HEK293 (cell line): Measurements from ENCODE around the gene MT1A.
A peak's percentile ranks its signal among the peaks of the same experiment; 100 is the strongest.

Source experiments
- BCL11A ChIP-seq: fragments of 450-650 bp; formaldehyde crosslinking; IDR thresholded peaks from 2 replicates; pipeline ENCODE4 v1.5.1; 2016; ENCODE audit warnings: low read depth, missing biosample characterization, missing genetic modification characterization
- GFI1B ChIP-seq: fragments of 450-650 bp; formaldehyde crosslinking; IDR thresholded peaks from 2 replicates; pipeline ENCODE4 v1.5.1; 2016; ENCODE audit warnings: missing biosample characterization, missing genetic modification characterization
- KLF8 ChIP-seq: fragments of 450-650 bp; formaldehyde crosslinking; IDR thresholded peaks from 2 replicates; pipeline ENCODE4 v1.5.1; 2016; ENCODE audit warnings: missing biosample characterization, missing genetic modification characterization
- OVOL3 ChIP-seq: fragments of 450-650 bp; formaldehyde crosslinking; IDR thresholded peaks from 2 replicates; pipeline ENCODE4 v1.5.1; 2016; ENCODE audit warnings: missing biosample characterization, missing genetic modification characterization
- SP3 ChIP-seq: fragments of 450-650 bp; formaldehyde crosslinking; IDR thresholded peaks from 2 replicates; pipeline ENCODE4 v1.5.1; 2016; ENCODE audit warnings: missing biosample characterization, missing genetic modification characterization
- YY1 ChIP-seq: fragments of 450-650 bp; formaldehyde crosslinking; IDR thresholded peaks from 2 replicates; pipeline ENCODE4 v1.5.1; 2018; ENCODE audit warnings: missing biosample characterization, missing genetic modification characterization
- ZBTB48 ChIP-seq: fragments of 450-650 bp; formaldehyde crosslinking; IDR thresholded peaks from 2 replicates; pipeline ENCODE4 v1.5.1; 2016; ENCODE audit warnings: missing biosample characterization, missing genetic modification characterization
- ZBTB8A ChIP-seq: fragments of 450-650 bp; formaldehyde crosslinking; IDR thresholded peaks from 2 replicates; pipeline ENCODE4 v1.5.1; 2016; ENCODE audit warnings: missing biosample characterization, missing genetic modification characterization
- ZNF132 ChIP-seq: fragments of 450-650 bp; formaldehyde crosslinking; IDR thresholded peaks from 2 replicates; pipeline ENCODE4 v1.5.1; 2017; ENCODE audit warnings: missing biosample characterization, missing genetic modification characterization, borderline replicate concordance
- ZNF549 ChIP-seq: fragments of 450-650 bp; IDR thresholded peaks from 2 replicates; pipeline ENCODE4 v1.5.1; 2018; ENCODE audit warnings: missing biosample characterization, missing genetic modification characterization, mild to moderate bottlenecking, inconsistent platforms, moderate library complexity
- ZNF626 ChIP-seq: fragments of 450-650 bp; sonication (Bioruptor Pico); formaldehyde crosslinking; IDR thresholded peaks from 2 replicates; pipeline ENCODE4 v1.5.1; 2018; ENCODE audit warnings: missing biosample characterization, missing genetic modification characterization, inconsistent platforms
- ZNF76 ChIP-seq: fragments of 450-650 bp; formaldehyde crosslinking; IDR thresholded peaks from 2 replicates; pipeline ENCODE4; 2016; ENCODE audit warnings: low read depth, missing biosample characterization, missing genetic modification characterization, borderline replicate concordance
- ZNF777 ChIP-seq: fragments of 450-650 bp; formaldehyde crosslinking; IDR thresholded peaks from 2 replicates; pipeline ENCODE4 v1.5.1; 2017; ENCODE audit warnings: missing biosample characterization, missing genetic modification characterization, borderline replicate concordance
- ZNF792 ChIP-seq: fragments of 450-650 bp; formaldehyde crosslinking; IDR thresholded peaks from 2 replicates; pipeline ENCODE4 v1.5.1; 2016; ENCODE audit warnings: missing biosample characterization, missing genetic modification characterization
- ZXDB ChIP-seq: fragments of 450-650 bp; formaldehyde crosslinking; IDR thresholded peaks from 2 replicates; pipeline ENCODE4 v1.5.1; 2016; ENCODE audit warnings: missing biosample characterization, missing genetic modification characterization
- TF ChIP-seq, protein P1 (sequence below): fragments of 450-650 bp; formaldehyde crosslinking; IDR thresholded peaks from 2 replicates; pipeline ENCODE4 v1.5.1; 2016; ENCODE audit warnings: missing biosample characterization, missing genetic modification characterization
- TF ChIP-seq, protein P2 (sequence below): fragments of 450-650 bp; formaldehyde crosslinking; IDR thresholded peaks from 2 replicates; pipeline ENCODE4 v1.5.1; 2016; ENCODE audit warnings: missing biosample characterization, missing genetic modification characterization
- TF ChIP-seq, protein P3 (sequence below): fragments of 450-650 bp; formaldehyde crosslinking; conservative IDR thresholded peaks from 2 replicates; pipeline ENCODE4 v1.5.1; 2016; ENCODE audit warnings: low read depth, missing biosample characterization, missing genetic modification characterization
- TF ChIP-seq, protein P4 (sequence below): fragments of 450-650 bp; IDR thresholded peaks from 2 replicates; pipeline ENCODE4 v1.5.1; 2018; ENCODE audit warnings: missing biosample characterization, mild to moderate bottlenecking, missing genetic modification characterization
- TF ChIP-seq, protein P5 (sequence below): fragments of 450-650 bp; formaldehyde crosslinking; IDR thresholded peaks from 2 replicates; pipeline ENCODE4 v1.5.1; 2016; ENCODE audit warnings: missing biosample characterization, missing genetic modification characterization
- TF ChIP-seq, protein P6 (sequence below): fragments of 450-650 bp; formaldehyde crosslinking; IDR thresholded peaks from 2 replicates; pipeline ENCODE4 v1.5.1; 2016; ENCODE audit warnings: missing biosample characterization, missing genetic modification characterization, low read depth
- TF ChIP-seq, protein P7 (sequence below): fragments of 450-650 bp; formaldehyde crosslinking; IDR thresholded peaks from 2 replicates; pipeline ENCODE4 v1.5.1; 2016; ENCODE audit warnings: missing biosample characterization, missing genetic modification characterization
- TF ChIP-seq, protein P8 (sequence below): sonication (generic); formaldehyde crosslinking; IDR thresholded peaks from 2 replicates; pipeline ENCODE4 v1.8.1; 2022; ENCODE audit warnings: mild to moderate bottlenecking, moderate library complexity, missing genetic modification reagents

MT1A gene

DNA sequence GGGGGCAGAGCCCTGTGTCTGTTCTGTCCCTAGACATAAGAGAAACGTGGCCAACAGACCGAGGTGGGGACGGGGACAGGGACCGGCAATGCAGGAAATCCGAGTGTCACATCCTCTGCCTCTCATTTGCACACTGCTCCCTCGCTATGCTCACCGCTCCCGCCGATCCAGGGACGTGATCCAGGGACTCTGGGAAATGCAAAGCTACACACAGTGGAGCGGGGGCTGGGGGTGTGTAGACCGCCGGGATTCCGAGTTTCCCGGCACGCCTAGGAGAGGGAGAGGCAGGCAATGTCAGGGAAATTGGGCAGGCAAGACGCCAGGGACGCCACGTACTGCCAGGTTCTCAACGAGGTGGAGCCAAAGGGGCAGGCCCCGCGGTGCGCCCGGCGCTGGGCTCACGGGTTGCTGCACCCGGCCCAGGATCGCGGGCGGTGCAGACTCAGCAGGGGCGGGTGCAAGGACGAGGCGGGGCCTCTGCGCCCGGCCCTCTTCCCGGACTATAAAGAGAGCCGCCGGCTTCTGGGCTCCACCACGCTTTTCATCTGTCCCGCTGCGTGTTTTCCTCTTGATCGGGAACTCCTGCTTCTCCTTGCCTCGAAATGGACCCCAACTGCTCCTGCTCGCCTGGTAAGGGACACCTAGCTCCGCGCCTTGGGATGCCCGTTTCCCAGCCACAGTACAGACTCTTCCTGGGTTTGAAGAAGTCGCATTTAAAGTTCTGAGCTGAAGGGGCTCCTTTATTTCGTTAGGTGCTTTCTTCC is 43.7 kb downstream of the MT1A start, which contains the start of gene MT1X (continued):
- TF ChIP-seq, protein P1, sequence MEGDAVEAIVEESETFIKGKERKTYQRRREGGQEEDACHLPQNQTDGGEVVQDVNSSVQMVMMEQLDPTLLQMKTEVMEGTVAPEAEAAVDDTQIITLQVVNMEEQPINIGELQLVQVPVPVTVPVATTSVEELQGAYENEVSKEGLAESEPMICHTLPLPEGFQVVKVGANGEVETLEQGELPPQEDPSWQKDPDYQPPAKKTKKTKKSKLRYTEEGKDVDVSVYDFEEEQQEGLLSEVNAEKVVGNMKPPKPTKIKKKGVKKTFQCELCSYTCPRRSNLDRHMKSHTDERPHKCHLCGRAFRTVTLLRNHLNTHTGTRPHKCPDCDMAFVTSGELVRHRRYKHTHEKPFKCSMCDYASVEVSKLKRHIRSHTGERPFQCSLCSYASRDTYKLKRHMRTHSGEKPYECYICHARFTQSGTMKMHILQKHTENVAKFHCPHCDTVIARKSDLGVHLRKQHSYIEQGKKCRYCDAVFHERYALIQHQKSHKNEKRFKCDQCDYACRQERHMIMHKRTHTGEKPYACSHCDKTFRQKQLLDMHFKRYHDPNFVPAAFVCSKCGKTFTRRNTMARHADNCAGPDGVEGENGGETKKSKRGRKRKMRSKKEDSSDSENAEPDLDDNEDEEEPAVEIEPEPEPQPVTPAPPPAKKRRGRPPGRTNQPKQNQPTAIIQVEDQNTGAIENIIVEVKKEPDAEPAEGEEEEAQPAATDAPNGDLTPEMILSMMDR (tag by site-specific recombination), result no peak
- peak; percentile 94 for TF ChIP-seq ZBTB48 (tag by site-specific recombination)
- no peak for TF ChIP-seq OVOL3 (tag by site-specific recombination)
- TF ChIP-seq KLF8 (tag by site-specific recombination), result peak; percentile 42; the same call in 1 of the 2 replicates
- TF ChIP-seq YY1 (tag by site-specific recombination), result no peak
- TF ChIP-seq, protein P2, sequence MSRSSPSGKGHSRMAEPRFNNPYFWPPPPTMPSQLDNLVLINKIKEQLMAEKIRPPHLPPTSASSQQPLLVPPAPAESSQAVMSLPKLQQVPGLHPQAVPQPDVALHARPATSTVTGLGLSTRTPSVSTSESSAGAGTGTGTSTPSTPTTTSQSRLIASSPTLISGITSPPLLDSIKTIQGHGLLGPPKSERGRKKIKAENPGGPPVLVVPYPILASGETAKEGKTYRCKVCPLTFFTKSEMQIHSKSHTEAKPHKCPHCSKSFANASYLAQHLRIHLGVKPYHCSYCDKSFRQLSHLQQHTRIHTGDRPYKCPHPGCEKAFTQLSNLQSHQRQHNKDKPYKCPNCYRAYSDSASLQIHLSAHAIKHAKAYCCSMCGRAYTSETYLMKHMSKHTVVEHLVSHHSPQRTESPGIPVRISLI (tag by site-specific recombination), result no peak
- peak; percentile 90 for TF ChIP-seq ZXDB (tag by site-specific recombination)
- TF ChIP-seq, protein P3, sequence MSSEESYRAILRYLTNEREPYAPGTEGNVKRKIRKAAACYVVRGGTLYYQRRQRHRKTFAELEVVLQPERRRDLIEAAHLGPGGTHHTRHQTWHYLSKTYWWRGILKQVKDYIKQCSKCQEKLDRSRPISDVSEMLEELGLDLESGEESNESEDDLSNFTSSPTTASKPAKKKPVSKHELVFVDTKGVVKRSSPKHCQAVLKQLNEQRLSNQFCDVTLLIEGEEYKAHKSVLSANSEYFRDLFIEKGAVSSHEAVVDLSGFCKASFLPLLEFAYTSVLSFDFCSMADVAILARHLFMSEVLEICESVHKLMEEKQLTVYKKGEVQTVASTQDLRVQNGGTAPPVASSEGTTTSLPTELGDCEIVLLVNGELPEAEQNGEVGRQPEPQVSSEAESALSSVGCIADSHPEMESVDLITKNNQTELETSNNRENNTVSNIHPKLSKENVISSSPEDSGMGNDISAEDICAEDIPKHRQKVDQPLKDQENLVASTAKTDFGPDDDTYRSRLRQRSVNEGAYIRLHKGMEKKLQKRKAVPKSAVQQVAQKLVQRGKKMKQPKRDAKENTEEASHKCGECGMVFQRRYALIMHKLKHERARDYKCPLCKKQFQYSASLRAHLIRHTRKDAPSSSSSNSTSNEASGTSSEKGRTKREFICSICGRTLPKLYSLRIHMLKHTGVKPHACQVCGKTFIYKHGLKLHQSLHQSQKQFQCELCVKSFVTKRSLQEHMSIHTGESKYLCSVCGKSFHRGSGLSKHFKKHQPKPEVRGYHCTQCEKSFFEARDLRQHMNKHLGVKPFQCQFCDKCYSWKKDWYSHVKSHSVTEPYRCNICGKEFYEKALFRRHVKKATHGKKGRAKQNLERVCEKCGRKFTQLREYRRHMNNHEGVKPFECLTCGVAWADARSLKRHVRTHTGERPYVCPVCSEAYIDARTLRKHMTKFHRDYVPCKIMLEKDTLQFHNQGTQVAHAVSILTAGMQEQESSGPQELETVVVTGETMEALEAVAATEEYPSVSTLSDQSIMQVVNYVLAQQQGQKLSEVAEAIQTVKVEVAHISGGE (tag by site-specific recombination), result peak; percentile 42; the same call in 1 of the 2 replicates
- TF ChIP-seq, protein P4, sequence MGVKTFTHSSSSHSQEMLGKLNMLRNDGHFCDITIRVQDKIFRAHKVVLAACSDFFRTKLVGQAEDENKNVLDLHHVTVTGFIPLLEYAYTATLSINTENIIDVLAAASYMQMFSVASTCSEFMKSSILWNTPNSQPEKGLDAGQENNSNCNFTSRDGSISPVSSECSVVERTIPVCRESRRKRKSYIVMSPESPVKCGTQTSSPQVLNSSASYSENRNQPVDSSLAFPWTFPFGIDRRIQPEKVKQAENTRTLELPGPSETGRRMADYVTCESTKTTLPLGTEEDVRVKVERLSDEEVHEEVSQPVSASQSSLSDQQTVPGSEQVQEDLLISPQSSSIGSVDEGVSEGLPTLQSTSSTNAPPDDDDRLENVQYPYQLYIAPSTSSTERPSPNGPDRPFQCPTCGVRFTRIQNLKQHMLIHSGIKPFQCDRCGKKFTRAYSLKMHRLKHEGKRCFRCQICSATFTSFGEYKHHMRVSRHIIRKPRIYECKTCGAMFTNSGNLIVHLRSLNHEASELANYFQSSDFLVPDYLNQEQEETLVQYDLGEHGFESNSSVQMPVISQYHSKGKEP, result peak; percentile 25; the same call in 1 of the 2 replicates
- TF ChIP-seq ZNF132 (tag by site-specific recombination), result no peak
- TF ChIP-seq, protein P5, sequence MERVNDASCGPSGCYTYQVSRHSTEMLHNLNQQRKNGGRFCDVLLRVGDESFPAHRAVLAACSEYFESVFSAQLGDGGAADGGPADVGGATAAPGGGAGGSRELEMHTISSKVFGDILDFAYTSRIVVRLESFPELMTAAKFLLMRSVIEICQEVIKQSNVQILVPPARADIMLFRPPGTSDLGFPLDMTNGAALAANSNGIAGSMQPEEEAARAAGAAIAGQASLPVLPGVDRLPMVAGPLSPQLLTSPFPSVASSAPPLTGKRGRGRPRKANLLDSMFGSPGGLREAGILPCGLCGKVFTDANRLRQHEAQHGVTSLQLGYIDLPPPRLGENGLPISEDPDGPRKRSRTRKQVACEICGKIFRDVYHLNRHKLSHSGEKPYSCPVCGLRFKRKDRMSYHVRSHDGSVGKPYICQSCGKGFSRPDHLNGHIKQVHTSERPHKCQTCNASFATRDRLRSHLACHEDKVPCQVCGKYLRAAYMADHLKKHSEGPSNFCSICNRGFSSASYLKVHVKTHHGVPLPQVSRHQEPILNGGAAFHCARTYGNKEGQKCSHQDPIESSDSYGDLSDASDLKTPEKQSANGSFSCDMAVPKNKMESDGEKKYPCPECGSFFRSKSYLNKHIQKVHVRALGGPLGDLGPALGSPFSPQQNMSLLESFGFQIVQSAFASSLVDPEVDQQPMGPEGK, result peak; percentile 86
- TF ChIP-seq ZBTB8A (tag by site-specific recombination), result peak; percentile 96
- no peak for TF ChIP-seq GFI1B (tag by site-specific recombination)
- peak; percentile 84 for TF ChIP-seq ZNF76 (tag by site-specific recombination)
- peak; percentile 77 for TF ChIP-seq SP3
- TF ChIP-seq, protein P6, sequence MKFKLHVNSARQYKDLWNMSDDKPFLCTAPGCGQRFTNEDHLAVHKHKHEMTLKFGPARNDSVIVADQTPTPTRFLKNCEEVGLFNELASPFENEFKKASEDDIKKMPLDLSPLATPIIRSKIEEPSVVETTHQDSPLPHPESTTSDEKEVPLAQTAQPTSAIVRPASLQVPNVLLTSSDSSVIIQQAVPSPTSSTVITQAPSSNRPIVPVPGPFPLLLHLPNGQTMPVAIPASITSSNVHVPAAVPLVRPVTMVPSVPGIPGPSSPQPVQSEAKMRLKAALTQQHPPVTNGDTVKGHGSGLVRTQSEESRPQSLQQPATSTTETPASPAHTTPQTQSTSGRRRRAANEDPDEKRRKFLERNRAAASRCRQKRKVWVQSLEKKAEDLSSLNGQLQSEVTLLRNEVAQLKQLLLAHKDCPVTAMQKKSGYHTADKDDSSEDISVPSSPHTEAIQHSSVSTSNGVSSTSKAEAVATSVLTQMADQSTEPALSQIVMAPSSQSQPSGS (tag by site-specific recombination), result no peak
- TF ChIP-seq ZNF792 (tag by site-specific recombination), result no peak
- TF ChIP-seq, protein P7, sequence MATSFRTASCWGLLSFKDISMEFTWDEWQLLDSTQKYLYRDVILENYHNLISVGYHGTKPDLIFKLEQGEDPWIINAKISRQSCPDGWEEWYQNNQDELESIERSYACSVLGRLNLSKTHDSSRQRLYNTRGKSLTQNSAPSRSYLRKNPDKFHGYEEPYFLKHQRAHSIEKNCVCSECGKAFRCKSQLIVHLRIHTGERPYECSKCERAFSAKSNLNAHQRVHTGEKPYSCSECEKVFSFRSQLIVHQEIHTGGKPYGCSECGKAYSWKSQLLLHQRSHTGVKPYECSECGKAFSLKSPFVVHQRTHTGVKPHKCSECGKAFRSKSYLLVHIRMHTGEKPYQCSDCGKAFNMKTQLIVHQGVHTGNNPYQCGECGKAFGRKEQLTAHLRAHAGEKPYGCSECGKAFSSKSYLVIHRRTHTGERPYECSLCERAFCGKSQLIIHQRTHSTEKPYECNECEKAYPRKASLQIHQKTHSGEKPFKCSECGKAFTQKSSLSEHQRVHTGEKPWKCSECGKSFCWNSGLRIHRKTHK (tag by site-specific recombination), result no peak
- TF ChIP-seq ZNF626 (tag by site-specific recombination), result no peak
- TF ChIP-seq BCL11A, result no peak
- no peak; the same call in 1 of the 2 replicates for TF ChIP-seq ZNF777 (tag by site-specific recombination)
- TF ChIP-seq, protein P8, sequence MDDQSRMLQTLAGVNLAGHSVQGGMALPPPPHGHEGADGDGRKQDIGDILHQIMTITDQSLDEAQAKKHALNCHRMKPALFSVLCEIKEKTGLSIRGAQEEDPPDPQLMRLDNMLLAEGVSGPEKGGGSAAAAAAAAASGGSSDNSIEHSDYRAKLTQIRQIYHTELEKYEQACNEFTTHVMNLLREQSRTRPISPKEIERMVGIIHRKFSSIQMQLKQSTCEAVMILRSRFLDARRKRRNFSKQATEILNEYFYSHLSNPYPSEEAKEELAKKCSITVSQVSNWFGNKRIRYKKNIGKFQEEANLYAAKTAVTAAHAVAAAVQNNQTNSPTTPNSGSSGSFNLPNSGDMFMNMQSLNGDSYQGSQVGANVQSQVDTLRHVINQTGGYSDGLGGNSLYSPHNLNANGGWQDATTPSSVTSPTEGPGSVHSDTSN, result no peak
- no peak for TF ChIP-seq ZNF549 (tag by site-specific recombination)
